Kidney glomerular epithelial cell (primary cell): ENCODE results near the gene GABPA.

Experiments
- DNase-seq: peaks from one replicate; lab custom pipeline; 2025; lab: John Stamatoyannopoulos, UW

Gene GABPA

DNA sequence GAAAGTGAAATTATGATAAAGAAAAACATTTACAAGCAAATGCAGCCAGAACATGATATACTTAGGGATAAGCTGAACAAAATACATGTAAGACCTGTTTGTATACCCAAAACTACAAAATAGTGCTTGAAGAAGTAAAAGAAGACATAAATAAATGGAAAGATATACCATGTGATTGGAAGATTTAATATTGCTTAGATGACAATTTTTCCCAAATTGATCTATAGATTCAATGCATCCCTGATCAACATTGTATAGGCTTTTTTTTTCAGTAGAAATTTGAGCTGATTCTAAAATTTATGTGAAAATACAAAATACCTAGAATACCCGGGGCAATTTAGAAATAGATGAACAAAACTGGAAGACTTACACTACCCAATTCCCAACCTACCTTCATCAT, 76.4 kb downstream of the GABPA start:
- DNase-seq, result no peak

DNA sequence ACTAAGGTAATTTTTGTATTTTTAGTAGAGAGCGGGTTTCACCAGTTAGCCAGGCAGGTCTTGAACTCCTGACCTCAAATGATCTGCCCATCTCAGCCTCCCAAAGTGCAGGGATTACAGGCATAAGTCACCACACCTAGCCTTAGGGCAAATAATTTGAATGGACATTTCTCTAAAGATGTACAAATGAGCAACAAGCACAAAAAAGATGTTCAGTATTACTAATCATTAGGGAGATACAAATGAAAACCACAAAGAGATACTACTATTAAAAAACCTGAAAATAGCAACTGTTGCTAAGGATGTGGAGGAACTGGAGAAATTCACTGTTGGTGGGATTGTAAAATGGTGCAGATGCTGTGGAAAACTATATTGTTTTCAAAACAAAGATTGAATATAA, 79.1 kb downstream of the GABPA start:
- no peak for DNase-seq

DNA sequence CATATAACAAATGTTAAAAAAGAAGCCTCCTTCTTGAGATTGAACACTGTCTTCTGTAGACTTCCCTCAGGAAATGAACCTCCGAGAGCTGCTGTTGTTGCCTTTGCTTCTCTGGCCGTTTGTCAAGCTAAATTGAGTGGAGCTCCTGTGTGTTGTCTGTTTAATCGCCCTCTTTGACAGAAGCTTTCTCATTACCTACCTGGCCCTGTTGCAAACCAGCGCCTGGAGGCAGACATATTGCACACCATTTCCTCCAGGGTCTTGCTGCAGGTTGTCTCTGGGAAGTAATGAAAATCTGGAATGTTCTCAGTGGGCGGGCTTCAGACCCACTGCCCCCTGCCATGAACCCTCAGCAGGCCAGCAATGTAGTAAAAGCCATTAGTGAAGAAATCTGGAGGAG, 83.3 kb downstream of the GABPA start:
- DNase-seq, result no peak

DNA sequence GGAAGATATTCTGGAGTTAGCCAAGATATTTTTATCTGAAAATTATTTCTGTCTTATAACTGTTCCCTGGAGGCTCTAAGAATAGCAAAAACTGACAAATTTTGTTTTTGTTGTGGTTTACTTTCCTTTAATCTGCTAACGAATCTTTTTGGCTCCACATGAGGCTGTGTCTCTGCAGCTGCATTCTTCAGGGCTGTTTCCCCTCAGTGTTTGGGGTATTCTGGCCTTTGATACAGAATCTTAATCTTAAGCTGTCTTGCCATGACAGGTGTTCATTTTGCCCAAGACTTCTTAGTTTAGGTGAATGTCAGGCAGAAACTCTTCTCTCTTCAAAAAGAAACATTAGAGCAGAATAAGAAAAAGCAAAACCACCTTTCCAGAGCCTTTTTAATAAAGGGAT, 83.8 kb downstream of the GABPA start:
- no peak for DNase-seq
